ENCODE measurements around the gene ASIC2.

DNA sequence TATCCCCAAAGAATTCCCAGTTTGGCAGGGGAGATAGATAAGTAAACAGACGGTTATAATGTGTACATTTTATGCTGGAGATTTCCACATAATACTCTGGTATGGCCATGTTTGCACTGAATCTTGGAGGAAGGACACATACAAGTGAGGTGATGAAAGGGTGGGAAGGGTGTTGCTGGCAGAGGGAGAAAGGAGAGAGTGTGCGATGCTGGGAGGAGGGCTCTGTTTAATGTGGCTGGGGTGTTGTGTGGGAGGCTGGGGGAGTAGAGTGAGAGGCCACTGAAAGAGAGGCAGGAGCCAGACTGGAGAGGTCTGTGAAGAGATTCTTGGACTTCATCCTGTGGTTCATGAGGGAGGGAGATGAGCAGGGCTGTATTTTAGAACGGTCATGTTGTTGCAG lies 213.9 kb downstream of the ASIC2 start:
- TF ChIP-seq CTCF (IDR thresholded peaks at IDR 0.05) (no peak), EP300 (IDR thresholded peaks at IDR 0.05) (no peak), POLR2AphosphoS5 (IDR thresholded peaks at IDR 0.05) (no peak)

Measured in sigmoid colon (tissue), 4 donors.